ENCODE data around the gene HADH.

Gene HADH

DNA sequence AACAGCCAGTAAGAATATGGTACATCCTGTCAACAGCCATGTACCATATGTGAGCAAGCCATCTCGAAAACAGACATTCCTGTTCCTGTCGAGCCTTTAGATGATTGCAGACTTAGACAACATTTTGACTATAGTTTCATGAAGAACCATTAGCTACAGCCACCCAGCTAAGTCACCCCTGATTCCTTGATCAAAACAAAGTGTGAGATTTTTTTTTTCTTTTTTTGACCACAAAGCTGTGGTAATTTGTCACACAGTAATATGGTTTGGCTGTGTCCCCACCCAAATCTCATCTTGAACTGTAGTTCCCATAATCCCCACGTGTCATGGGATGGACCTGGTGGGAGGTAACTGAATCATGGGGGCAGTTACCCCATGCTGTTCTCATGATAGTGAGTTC, 15.2 kb upstream of the HADH start:
- TF ChIP-seq RAD21 (IDR thresholded peaks at IDR 0.05; ENCODE audit: low read depth), result no peak
- no peak for TF ChIP-seq TEAD4 (IDR thresholded peaks at IDR 0.05)
- no peak for TF ChIP-seq CEBPB (IDR thresholded peaks at IDR 0.05)
- TF ChIP-seq CREB1 (IDR thresholded peaks at IDR 0.05; ENCODE audit: low read depth), result no peak
- no peak for TF ChIP-seq FOXM1 (IDR thresholded peaks at IDR 0.05; ENCODE audit: borderline replicate concordance, low read depth)
- no peak for TF ChIP-seq YY1 (IDR thresholded peaks at IDR 0.05; ENCODE audit: low read depth)
- TF ChIP-seq, protein P1, sequence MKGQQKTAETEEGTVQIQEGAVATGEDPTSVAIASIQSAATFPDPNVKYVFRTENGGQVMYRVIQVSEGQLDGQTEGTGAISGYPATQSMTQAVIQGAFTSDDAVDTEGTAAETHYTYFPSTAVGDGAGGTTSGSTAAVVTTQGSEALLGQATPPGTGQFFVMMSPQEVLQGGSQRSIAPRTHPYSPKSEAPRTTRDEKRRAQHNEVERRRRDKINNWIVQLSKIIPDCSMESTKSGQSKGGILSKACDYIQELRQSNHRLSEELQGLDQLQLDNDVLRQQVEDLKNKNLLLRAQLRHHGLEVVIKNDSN (IDR thresholded peaks at IDR 0.05), result no peak
- no peak for TF ChIP-seq EP300 (IDR thresholded peaks at IDR 0.05; ENCODE audit: borderline replicate concordance)
- TF ChIP-seq NFIC (IDR thresholded peaks at IDR 0.05), result no peak
- TF ChIP-seq TCF12 (IDR thresholded peaks at IDR 0.05; ENCODE audit: low read depth), result no peak
- TF ChIP-seq, protein P2, sequence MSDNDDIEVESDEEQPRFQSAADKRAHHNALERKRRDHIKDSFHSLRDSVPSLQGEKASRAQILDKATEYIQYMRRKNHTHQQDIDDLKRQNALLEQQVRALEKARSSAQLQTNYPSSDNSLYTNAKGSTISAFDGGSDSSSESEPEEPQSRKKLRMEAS (IDR thresholded peaks at IDR 0.05), result no peak

DNA sequence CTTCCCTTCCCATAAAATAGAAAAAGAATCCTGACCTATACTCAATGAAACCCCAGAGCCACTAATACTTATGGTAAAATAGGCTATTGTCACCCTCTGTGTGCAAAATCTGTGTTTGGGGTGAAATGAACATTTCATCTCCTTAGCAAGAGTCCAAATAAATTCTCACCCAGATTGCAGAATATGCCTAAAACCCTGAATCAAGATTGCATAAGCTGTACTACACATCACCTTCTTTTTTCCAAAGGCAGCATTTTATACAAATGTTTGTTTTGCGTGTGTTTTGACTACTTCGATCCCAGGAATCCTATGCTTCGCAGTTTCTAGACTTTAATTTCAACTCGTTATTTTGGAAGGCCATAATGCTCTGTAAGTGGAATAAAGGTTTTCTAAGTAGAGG, 12.2 kb upstream of the HADH start:
- TF ChIP-seq, protein P3, sequence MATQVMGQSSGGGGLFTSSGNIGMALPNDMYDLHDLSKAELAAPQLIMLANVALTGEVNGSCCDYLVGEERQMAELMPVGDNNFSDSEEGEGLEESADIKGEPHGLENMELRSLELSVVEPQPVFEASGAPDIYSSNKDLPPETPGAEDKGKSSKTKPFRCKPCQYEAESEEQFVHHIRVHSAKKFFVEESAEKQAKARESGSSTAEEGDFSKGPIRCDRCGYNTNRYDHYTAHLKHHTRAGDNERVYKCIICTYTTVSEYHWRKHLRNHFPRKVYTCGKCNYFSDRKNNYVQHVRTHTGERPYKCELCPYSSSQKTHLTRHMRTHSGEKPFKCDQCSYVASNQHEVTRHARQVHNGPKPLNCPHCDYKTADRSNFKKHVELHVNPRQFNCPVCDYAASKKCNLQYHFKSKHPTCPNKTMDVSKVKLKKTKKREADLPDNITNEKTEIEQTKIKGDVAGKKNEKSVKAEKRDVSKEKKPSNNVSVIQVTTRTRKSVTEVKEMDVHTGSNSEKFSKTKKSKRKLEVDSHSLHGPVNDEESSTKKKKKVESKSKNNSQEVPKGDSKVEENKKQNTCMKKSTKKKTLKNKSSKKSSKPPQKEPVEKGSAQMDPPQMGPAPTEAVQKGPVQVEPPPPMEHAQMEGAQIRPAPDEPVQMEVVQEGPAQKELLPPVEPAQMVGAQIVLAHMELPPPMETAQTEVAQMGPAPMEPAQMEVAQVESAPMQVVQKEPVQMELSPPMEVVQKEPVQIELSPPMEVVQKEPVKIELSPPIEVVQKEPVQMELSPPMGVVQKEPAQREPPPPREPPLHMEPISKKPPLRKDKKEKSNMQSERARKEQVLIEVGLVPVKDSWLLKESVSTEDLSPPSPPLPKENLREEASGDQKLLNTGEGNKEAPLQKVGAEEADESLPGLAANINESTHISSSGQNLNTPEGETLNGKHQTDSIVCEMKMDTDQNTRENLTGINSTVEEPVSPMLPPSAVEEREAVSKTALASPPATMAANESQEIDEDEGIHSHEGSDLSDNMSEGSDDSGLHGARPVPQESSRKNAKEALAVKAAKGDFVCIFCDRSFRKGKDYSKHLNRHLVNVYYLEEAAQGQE (IDR thresholded peaks at IDR 0.05; ENCODE audit: low read depth), result no peak
- no peak for TF ChIP-seq NFIC (IDR thresholded peaks at IDR 0.05)
- TF ChIP-seq TAF1 (IDR thresholded peaks at IDR 0.05; ENCODE audit: low read depth), result no peak
- no peak for TF ChIP-seq EGR1 (IDR thresholded peaks at IDR 0.05)
- no peak for TF ChIP-seq EP300 (IDR thresholded peaks at IDR 0.05; ENCODE audit: borderline replicate concordance)
- no peak for TF ChIP-seq TCF12 (IDR thresholded peaks at IDR 0.05; ENCODE audit: low read depth)
- TF ChIP-seq, protein P1 (IDR thresholded peaks at IDR 0.05), result no peak
- no peak for TF ChIP-seq YY1 (IDR thresholded peaks at IDR 0.05; ENCODE audit: low read depth)
- TF ChIP-seq, protein P2 (IDR thresholded peaks at IDR 0.05), result no peak
- TF ChIP-seq RAD21 (IDR thresholded peaks at IDR 0.05; ENCODE audit: low read depth), result no peak
- TF ChIP-seq TEAD4 (IDR thresholded peaks at IDR 0.05), result no peak
- no peak for TF ChIP-seq CREB1 (IDR thresholded peaks at IDR 0.05; ENCODE audit: low read depth)
- no peak for TF ChIP-seq FOXM1 (IDR thresholded peaks at IDR 0.05; ENCODE audit: borderline replicate concordance, low read depth)
- TF ChIP-seq ZBTB7A (IDR thresholded peaks at IDR 0.05; ENCODE audit: low read depth), result no peak
- no peak for TF ChIP-seq CEBPB (IDR thresholded peaks at IDR 0.05)

DNA sequence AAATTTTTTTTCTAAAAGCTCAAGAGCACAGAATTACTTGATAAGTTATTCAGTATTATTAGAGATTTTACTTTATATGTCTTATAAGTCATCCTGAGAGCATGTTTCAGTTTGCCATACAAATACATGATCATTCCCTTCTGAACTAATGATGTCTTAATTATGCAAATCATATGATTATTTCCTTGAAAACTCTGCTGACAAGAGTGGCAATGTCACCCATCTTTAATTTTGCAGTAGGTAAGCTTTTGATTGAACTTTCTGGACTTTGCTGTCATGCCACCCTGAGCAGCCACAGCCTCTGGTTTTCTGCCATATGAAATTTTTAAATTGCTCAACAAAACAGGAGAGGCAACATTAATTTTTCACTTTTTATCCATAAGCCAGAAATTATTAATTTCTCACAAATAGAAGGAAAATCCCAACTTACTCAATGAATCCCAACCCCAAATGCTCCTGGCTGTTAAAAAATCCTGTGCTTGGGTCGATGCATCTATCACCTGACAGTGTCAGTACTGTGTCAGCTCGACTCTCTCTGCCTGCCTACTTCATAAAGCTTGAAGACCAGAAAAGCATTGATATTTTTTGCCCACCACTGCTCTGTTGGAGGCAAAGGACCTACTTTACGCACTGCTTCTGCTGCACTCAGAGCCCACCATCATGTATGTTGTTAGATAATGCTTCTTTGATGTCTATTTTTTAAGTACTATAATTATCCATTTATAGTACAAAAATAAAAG, 11.6 kb upstream of the HADH start:
- TF ChIP-seq ZBTB7A (IDR thresholded peaks at IDR 0.05; ENCODE audit: low read depth) (no peak), CREB1 (IDR thresholded peaks at IDR 0.05; ENCODE audit: low read depth) (no peak), TCF12 (IDR thresholded peaks at IDR 0.05; ENCODE audit: low read depth) (no peak), CEBPB (IDR thresholded peaks at IDR 0.05) (no peak), TEAD4 (IDR thresholded peaks at IDR 0.05) (no peak), TAF1 (IDR thresholded peaks at IDR 0.05; ENCODE audit: low read depth) (no peak), FOXM1 (IDR thresholded peaks at IDR 0.05; ENCODE audit: borderline replicate concordance, low read depth) (no peak), YY1 (IDR thresholded peaks at IDR 0.05; ENCODE audit: low read depth) (no peak), NFIC (IDR thresholded peaks at IDR 0.05) (no peak)
- TF ChIP-seq, protein P1 (IDR thresholded peaks at IDR 0.05), result no peak
- TF ChIP-seq, protein P3 (IDR thresholded peaks at IDR 0.05; ENCODE audit: low read depth), result no peak

DNA sequence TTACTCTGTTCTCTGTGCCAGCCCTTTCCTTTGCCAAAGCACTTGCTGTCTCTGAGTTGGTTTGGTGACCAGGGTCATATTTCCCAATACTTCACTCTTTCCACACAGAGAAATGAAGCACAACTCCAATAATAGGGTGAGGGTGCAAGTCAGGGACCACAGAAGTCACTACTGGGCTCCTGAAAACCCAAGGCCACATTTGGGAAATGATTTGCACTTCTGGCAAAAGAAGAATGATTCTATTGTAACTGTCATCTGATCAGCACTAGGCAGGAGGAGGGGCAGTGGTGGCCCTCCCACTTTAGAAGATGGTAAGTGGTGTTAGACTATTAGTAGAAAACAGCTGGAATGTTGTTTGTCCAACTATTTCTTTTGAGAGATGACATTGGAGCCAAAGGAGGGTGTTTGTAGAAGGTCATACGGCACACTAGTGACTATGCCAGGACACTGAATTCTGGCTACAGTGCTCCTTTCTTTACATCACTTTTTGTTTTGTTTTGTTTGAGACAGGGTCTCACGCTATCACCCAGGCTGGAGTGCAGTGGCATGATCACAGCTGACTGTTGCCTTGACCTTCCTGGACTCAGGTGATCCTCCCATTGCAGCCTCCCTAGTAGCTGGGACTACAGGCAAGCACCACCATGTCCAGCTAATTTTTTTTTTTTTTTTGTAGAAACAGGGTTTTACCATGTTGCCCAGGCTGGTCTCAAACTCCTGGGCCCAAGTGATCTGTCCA, 10.8 kb upstream of the HADH start:
- TF ChIP-seq YY1 (IDR thresholded peaks at IDR 0.05; ENCODE audit: low read depth) (no peak), NFIC (IDR thresholded peaks at IDR 0.05) (no peak), ZBTB7A (IDR thresholded peaks at IDR 0.05; ENCODE audit: low read depth) (no peak), FOXM1 (IDR thresholded peaks at IDR 0.05; ENCODE audit: borderline replicate concordance, low read depth) (no peak), EP300 (IDR thresholded peaks at IDR 0.05; ENCODE audit: borderline replicate concordance) (no peak), TEAD4 (IDR thresholded peaks at IDR 0.05) (no peak), CREB1 (IDR thresholded peaks at IDR 0.05; ENCODE audit: low read depth) (no peak), TCF12 (IDR thresholded peaks at IDR 0.05; ENCODE audit: low read depth) (no peak), TAF1 (IDR thresholded peaks at IDR 0.05; ENCODE audit: low read depth) (no peak), EGR1 (IDR thresholded peaks at IDR 0.05) (no peak), CEBPB (IDR thresholded peaks at IDR 0.05) (no peak), RAD21 (IDR thresholded peaks at IDR 0.05; ENCODE audit: low read depth) (no peak)
- TF ChIP-seq, protein P3 (IDR thresholded peaks at IDR 0.05; ENCODE audit: low read depth), result no peak
- TF ChIP-seq, protein P1 (IDR thresholded peaks at IDR 0.05), result no peak
- TF ChIP-seq, protein P2 (IDR thresholded peaks at IDR 0.05), result no peak

All from Ishikawa (cell line).